ENCODE measurements around the gene BTBD9. TPM values are rescaled to one million over a fixed set of nuclear protein-coding genes. Genes with fewer than 3 reads are reported as not detected.

Gene BTBD9
- total and polyA plus RNA-seq, 9 of the 15 experiments (the other 6 are each of a cell fraction or from before 2014, with no cell fraction given), result 0.08 to 1.6 (median 0.58) TPM

- in situ Hi-C loops (cut with MboI) (no loop called here), intact Hi-C loops (cut with micrococcal nuclease) (no loop called here)
- no peak for ATAC-seq
- CTCF ChIA-PET (ENCODE audit: low intra/inter-chr PET ratio), result no interaction called here
- Histone ChIP-seq H3K4me2 (ENCODE audit: insufficient read depth, low read length) (no peak overlapping the region), H3K9ac (ENCODE audit: insufficient read depth in 1 of 2, low read depth in 2 of 2, low read length in 2 of 2) (no peak overlapping the region), H3K4me3 (no peak overlapping the region), H3K4me1 (replicated peaks in 1 of 2; ENCODE audit: control insufficient read depth in 2 of 2, insufficient read depth in 2 of 2, low read length in 2 of 2) (no peaks in the 10 kb centered on the region), H3K9me1 (ENCODE audit: control insufficient read depth, insufficient read depth, low read length) (no peaks in the 10 kb centered on the region), H3K36me3 (ENCODE audit: control insufficient read depth, insufficient read depth, low read length) (no peaks in the 10 kb centered on the region), H3K27ac (ENCODE audit: extremely low read depth, low read depth, low read length) (no peak overlapping the region), H3K9me3 (replicated peaks; ENCODE audit: control insufficient read depth, insufficient read depth, low read depth, low read length) (no peaks in the 10 kb centered on the region), H3K27me3 (ENCODE audit: control insufficient read depth in 2 of 2, insufficient read depth in 2 of 2, low read length in 2 of 2) (peaks cover 18 to 24% of the 10 kb centered on the region in 2 experiments), H2AFZ (ENCODE audit: low read depth, low read length) (no peak overlapping the region), H3K79me2 (ENCODE audit: control insufficient read depth, insufficient read depth, low read length) (no peaks in the 10 kb centered on the region), H4K20me1 (replicated peaks; ENCODE audit: control insufficient read depth, insufficient read depth, low read length) (no peaks in the 10 kb centered on the region; the same call in 1 of the 2 replicates)
- 1% methylated on average over 9 of the region's 9 CpGs for WGBS (ENCODE audit: insufficient coverage, low coverage, missing lambda C conversion rate)
- FAIRE-seq, result no peak
- TF ChIP-seq ELK3 (CRISPR knock-in tag; IDR thresholded peaks at IDR 0.05), result no peak
- TF ChIP-seq TCF15 (CRISPR knock-in tag; IDR thresholded peaks at IDR 0.05), result no peak
- TF ChIP-seq PHF20 (IDR thresholded peaks at IDR 0.05; ENCODE audit: partially characterized antibody), result no peak
- no peak for TF ChIP-seq CREM (IDR thresholded peaks at IDR 0.05; ENCODE audit: low read depth)
- BruUV-seq (replicated peaks), result no TSS peak
- DNase-seq (ENCODE audit: extremely low read depth in 1 of 4, low spot score in 3 of 4), result no peak
- POLR2A ChIA-PET, result no interaction called here
Observed at GRCh38 chr6:38269461-38270172, 370.1 kb downstream of the BTBD9 start.
